IMR-90 (cell line): Measurements from ENCODE around the gene CMSS1. TPM values are rescaled to one million over a fixed set of nuclear protein-coding genes. Genes with fewer than 3 reads are reported as not detected.

Source experiments
- ATAC-seq: fragments of 200-7000 bp; cut with Tn5 transposase; 2 replicates; pipeline ENCODE4 v1.9.1; 2020; ENCODE audit warnings: low read depth, mild to moderate bottlenecking, moderate library complexity
- BruUV-seq: library from RNA; stranded (reverse); fragments of 400-500 nt; replicated peaks from 2 replicates; lab custom pipeline; 2021; lab: Mats Ljungman, UMichigan
- CTCF ChIA-PET: fragments of 300-600 bp; formaldehyde crosslinking; extraction: SDS; loops from one replicate; lab custom pipeline; 2021; ENCODE audit warnings: antibody characterized with exemption; lab: Yijun Ruan, JAX
- POLR2A ChIA-PET: fragments of 300-600 bp; sonication (Branson Sonifier 250); formaldehyde crosslinking; loops from one replicate; lab custom pipeline; 2022; ENCODE audit warnings: antibody characterized with exemption; ENCODE audit not compliant: unreplicated experiment; lab: Charles Lee
- DNase-seq: peaks from one replicate; pipeline ENCODE4 v3.0.0; 2013
- H2AFZ ChIP-seq: replicated peaks from 2 replicates; pipeline ENCODE3; 2013; ENCODE audit warnings: low read length, mild to moderate bottlenecking; ENCODE audit not compliant: poor library complexity
- H2AK5ac ChIP-seq: 2 replicates; pipeline ENCODE4 v1.6.1; 2013; ENCODE audit warnings: low read depth, low read length, inconsistent platforms
- H2AK9ac ChIP-seq: replicated peaks from 2 replicates; pipeline ENCODE3; 2013; ENCODE audit warnings: mild to moderate bottlenecking, low read depth, low read length, moderate library complexity; ENCODE audit not compliant: poor library complexity
- H2BK120ac ChIP-seq: 2 replicates; pipeline ENCODE4 v1.6.1; 2013; ENCODE audit warnings: low read depth, low read length, inconsistent platforms
- H2BK15ac ChIP-seq: 3 replicates; pipeline ENCODE4 v1.6.1; 2013; ENCODE audit warnings: low read depth, low read length, inconsistent platforms
- H2BK20ac ChIP-seq: 2 replicates; pipeline ENCODE4 v1.6.1; 2013; ENCODE audit warnings: low read depth, mild to moderate bottlenecking, inconsistent platforms, low read length, moderate library complexity
- H2BK5ac ChIP-seq: 2 replicates; pipeline ENCODE4 v1.6.1; 2013; ENCODE audit warnings: mild to moderate bottlenecking, low read depth, low read length, inconsistent platforms; ENCODE audit not compliant: poor library complexity, severe bottlenecking
- H3K14ac ChIP-seq: replicated peaks from 2 replicates; pipeline ENCODE4 v1.6.1; 2013; ENCODE audit warnings: low read depth, low read length, inconsistent platforms
- H3K18ac ChIP-seq: 2 replicates; pipeline ENCODE4 v1.6.1; 2013; ENCODE audit warnings: low read depth, low read length, control low read depth
- H3K23ac ChIP-seq: 2 replicates; pipeline ENCODE4 v1.6.1; 2013; ENCODE audit warnings: low read depth, low read length, inconsistent platforms
- H3K27ac ChIP-seq: 2 replicates; pipeline ENCODE4 v1.5.1; 2013; ENCODE audit warnings: mild to moderate bottlenecking, control low read depth, low read length; ENCODE audit not compliant: insufficient read depth
- H3K27me3 ChIP-seq: 2 replicates; pipeline ENCODE4 v1.6.1; 2013; ENCODE audit warnings: low read length; ENCODE audit not compliant: control insufficient read depth, insufficient read depth
- H3K36me3 ChIP-seq: 2 replicates; pipeline ENCODE4 v1.6.1; 2013; ENCODE audit warnings: low read length, mixed read lengths; ENCODE audit not compliant: control insufficient read depth, insufficient read depth
- H3K4ac ChIP-seq: 2 replicates; pipeline ENCODE4 v1.6.1; 2013; ENCODE audit warnings: low read depth, low read length, inconsistent platforms
- H3K4me1 ChIP-seq: 2 replicates; pipeline ENCODE4 v1.6.1; 2013; ENCODE audit warnings: low read length, mixed read lengths; ENCODE audit not compliant: control insufficient read depth, insufficient read depth
- H3K4me2 ChIP-seq: 2 replicates; pipeline ENCODE4 v1.6.1; 2013; ENCODE audit warnings: low read depth, mild to moderate bottlenecking, control low read depth, low read length, moderate library complexity
- H3K4me3 ChIP-seq: 2 replicates; pipeline ENCODE4 v1.5.1; 2013; ENCODE audit warnings: low read depth, mild to moderate bottlenecking, control low read depth, low read length, moderate library complexity; ENCODE audit not compliant: insufficient read depth
- H3K56ac ChIP-seq: 2 replicates; pipeline ENCODE4 v1.6.1; 2013; ENCODE audit warnings: low read length, inconsistent platforms; ENCODE audit not compliant: insufficient read depth; ENCODE audit errors: extremely low read depth
- H3K79me1 ChIP-seq, 2 experiments: 2 replicates each; pipeline ENCODE4 v1.6.1; 2013; ENCODE audit warnings: low read length in 2 of 2, inconsistent platforms in 1 of 2, low read depth in 1 of 2
- H3K9ac ChIP-seq: 2 replicates; pipeline ENCODE4 v1.6.1; 2013; ENCODE audit warnings: low read depth, low read length, control low read depth
- H3K9me1 ChIP-seq: 2 replicates; pipeline ENCODE4 v1.6.1; 2013; ENCODE audit warnings: low read length, inconsistent platforms; ENCODE audit not compliant: insufficient read depth
- H3K9me3 ChIP-seq: 2 replicates; pipeline ENCODE4 v1.6.1; 2013; ENCODE audit warnings: low read length; ENCODE audit not compliant: control insufficient read depth, insufficient read depth
- H4K20me1 ChIP-seq: 2 replicates; pipeline ENCODE4 v1.6.1; 2013; ENCODE audit warnings: low read length, inconsistent platforms; ENCODE audit not compliant: insufficient read depth
- H4K5ac ChIP-seq: 2 replicates; pipeline ENCODE4 v1.6.1; 2013; ENCODE audit warnings: mild to moderate bottlenecking, low read depth, low read length, control low read depth
- H4K8ac ChIP-seq, 2 experiments: 2 replicates each; pipeline ENCODE4 v1.6.1; 2013; ENCODE audit warnings: low read depth in 2 of 2, low read length in 2 of 2, control low read depth in 1 of 2, inconsistent platforms in 1 of 2
- H4K91ac ChIP-seq: 2 replicates; pipeline ENCODE4 v1.6.1; 2013; ENCODE audit warnings: low read depth, low read length, inconsistent platforms; ENCODE audit not compliant: insufficient read depth
- BHLHE40 ChIP-seq: fragments of 150-350 bp; IDR thresholded peaks from 2 replicates; pipeline ENCODE4 v1.6.1; 2016; ENCODE audit warnings: mild to moderate bottlenecking, low read depth, low read length
- CHD1 ChIP-seq: IDR thresholded peaks from 2 replicates; pipeline ENCODE4 v1.6.1; 2012; ENCODE audit warnings: low read depth, low read length, improper control_type of control experiment
- MAFK ChIP-seq: IDR thresholded peaks from 2 replicates; pipeline ENCODE4 v1.6.1; 2012; ENCODE audit warnings: low read depth, low read length, improper control_type of control experiment
- MAZ ChIP-seq: IDR thresholded peaks from 2 replicates; pipeline ENCODE4 v1.6.1; 2012; ENCODE audit warnings: low read depth, mild to moderate bottlenecking, low read length, improper control_type of control experiment, moderate library complexity, borderline replicate concordance
- MXI1 ChIP-seq: IDR thresholded peaks from 2 replicates; pipeline ENCODE4 v1.6.1; 2012; ENCODE audit warnings: low read depth, mild to moderate bottlenecking, low read length, moderate library complexity, borderline replicate concordance
- NFE2L2 ChIP-seq: fragments of 150-350 bp; IDR thresholded peaks from 2 replicates; pipeline ENCODE4 v1.6.1; 2016; ENCODE audit warnings: low read depth, mild to moderate bottlenecking, low read length
- POLR2A ChIP-seq: IDR thresholded peaks from 2 replicates; pipeline ENCODE4 v1.6.1; 2012; ENCODE audit warnings: mild to moderate bottlenecking, low read depth, low read length
- RAD21 ChIP-seq: IDR thresholded peaks from 2 replicates; pipeline ENCODE4 v1.6.1; 2012; ENCODE audit warnings: low read length, improper control_type of control experiment
- RFX5 ChIP-seq: IDR thresholded peaks from 2 replicates; pipeline ENCODE4 v1.8.0; 2012; ENCODE audit warnings: low read depth, mild to moderate bottlenecking, low read length, moderate library complexity
- SMC3 ChIP-seq: fragments of 150-350 bp; IDR thresholded peaks from 2 replicates; pipeline ENCODE4 v1.6.1; 2016; ENCODE audit warnings: low read depth, mild to moderate bottlenecking, antibody characterized with exemption, low read length, moderate library complexity
- WGBS, 2 experiments: methylation state at CpG; one replicate each; pipeline versions ENCODE4 v1.1.5 to v1.1.7; 2013; ENCODE audit warnings: missing lambda C conversion rate in 2 of 2; ENCODE audit not compliant: insufficient read length in 1 of 2; ENCODE audit errors: extremely low coverage in 2 of 2; 5-methylcytosine and 5-hydroxymethylcytosine counted together
- dilution Hi-C: fragments of 300-500 bp; cut with HindIII; formaldehyde crosslinking; loops from one replicate; pipeline ENCODE4 v1.14.3; 2018; ENCODE audit warnings: low sequenced_read_pairs; ENCODE audit not compliant: unreplicated experiment
- in situ Hi-C: fragments of 300-500 bp; cut with MboI; formaldehyde crosslinking; loops from 3 replicates; pipeline ENCODE4 v1.14.3; 2019; ENCODE audit warnings: low sequenced_read_pairs, inconsistent platforms, mixed read lengths
- intact Hi-C: fragments of 100-400 bp; cut with micrococcal nuclease; formaldehyde crosslinking; loops from 2 replicates; pipeline ENCODE4 v1.10.0; 2022
- polyA plus RNA-seq, 3 experiments: library from polyadenylated mRNA; depleted of rRNA; stranded (reverse); fragments of >200 nt; gene quantifications; 2 replicates each; pipeline ENCODE4 v1.2.3, GENCODE V29; 2012; ENCODE audit warnings: low replicate concordance in 1 of 3
- total RNA-seq: library from RNA; depleted of rRNA; stranded (reverse); fragments of >200 nt; gene quantifications from 2 replicates; pipeline ENCODE4 v1.2.3, GENCODE V29; 2012

The CMSS1 gene
- total and polyA plus RNA-seq, 2 of the 4 experiments (the other 2 are of a cell fraction) = 12.5 to 13.6 TPM

- Histone ChIP-seq H3K36me3 (no peaks in the 10 kb centered on the region), H3K4me2 (no peak overlapping the region), H2BK15ac (no peak overlapping the region), H3K18ac (peak overlapping the region; percentile 24; the same call in 1 of the 2 replicates), H3K9me3 (no peaks in the 10 kb centered on the region), H3K27ac (no peak overlapping the region), H4K91ac (no peak overlapping the region; the same call in 1 of the 2 replicates), H3K14ac (peak overlapping the region; percentile 51), H2BK20ac (no peak overlapping the region), H3K4ac (no peak overlapping the region; the same call in 1 of the 2 replicates), H2AK9ac (no peak overlapping the region), H4K8ac (peak overlapping the region in 1 of 2 experiments; percentile 22; a peak in 2 of 4 replicates), H3K56ac (no peak overlapping the region), H3K27me3 (no peaks in the 10 kb centered on the region), H4K20me1 (peaks cover 3% of the 10 kb centered on the region; the same call in 1 of the 2 replicates), H3K9ac (no peak overlapping the region), H4K5ac (no peak overlapping the region), H2BK5ac (peak overlapping the region; percentile 40), H2BK120ac (0 out of 2 replicates have a peak overlapping the region, but pooled peaks have one; percentile 50), H3K4me3 (no peak overlapping the region), H3K79me1 (no peaks in the 10 kb centered on the region), H3K4me1 (peaks cover 21% of the 10 kb centered on the region), H2AFZ (no peak overlapping the region), H2AK5ac (no peak overlapping the region), H3K9me1 (peaks cover 7% of the 10 kb centered on the region), H3K23ac (peak overlapping the region; percentile 6; the same call in 1 of the 2 replicates)
- BruUV-seq = no TSS peak
- ChIA-PET POLR2A (interaction anchor here (0.6 to 1.0 kb wide), 2 partner anchors 11 to 36 kb away, joined by 3 to 12 read pairs; no protein-coding TSS in a partner anchor), CTCF (interaction anchor here (0.9 kb wide), 1 partner anchor 10 kb away, joined by 3 read pairs; no protein-coding TSS in a partner anchor)
- dilution Hi-C loops (no loop called here), in situ Hi-C loops (no loop called here), intact Hi-C loops (no loop called here)
- ATAC-seq (peak; percentile 33), DNase-seq (peak; percentile 68)
- TF ChIP-seq POLR2A = no peak
- no peak for TF ChIP-seq SMC3
- no peak for TF ChIP-seq RFX5
- TF ChIP-seq MAZ = no peak
- TF ChIP-seq BHLHE40 = no peak
- TF ChIP-seq CHD1 = no peak
- no peak for TF ChIP-seq RAD21
- TF ChIP-seq MXI1 = no peak
- TF ChIP-seq NFE2L2 = no peak
- TF ChIP-seq MAFK = no peak
- 100% methylated on average over 1 of the region's 2 CpGs; no CpG with 5 or more reads in 1 of the 2 experiments for WGBS, 2 experiments
These were observed 282.8 kb downstream of the CMSS1 start for GRCh38 chr3:100100425-100100824.
